ENCODE data around the gene DAB2IP.

GRCh38 chr9:121685146-121685794 is 33.8 kb downstream of the DAB2IP start:
- TF ChIP-seq CTCF (IDR thresholded peaks at IDR 0.05) (no peak), EP300 (IDR thresholded peaks at IDR 0.05) (no peak), POLR2AphosphoS5 (IDR thresholded peaks at IDR 0.05) (no peak)

Data from upper lobe of left lung (tissue), 4 donors.